ENCODE results near the gene ZNF785. TPM values are rescaled to one million over a fixed set of nuclear protein-coding genes. Genes with fewer than 3 reads are reported as not detected.
"Not testable (repeated sequence)": the region's sequence is repeated elsewhere in the genome, so short reads cannot be mapped to it uniquely, and the experiment has no call there.

Gene ZNF785
- 10 to 100 TPM; 14.8 to 17.1 TPM for total RNA-seq
- 5.9 TPM for polyA plus RNA-seq (ENCODE audit: insufficient read depth, low read depth, low replicate concordance)
- long read RNA-seq, donor 1, transcript ZNF785-201 (3 exons, 3,282 nt) = major isoform, 8 of 8 reads
- long read RNA-seq, donor 1, partial matches to known transcripts = 0 of 8 reads
- long read RNA-seq, donor 1, other reads (novel, unspliced or antisense) = 0 of 8 reads
- long read RNA-seq, donor 2, partial matches to known transcripts = 0 of 1 reads
- long read RNA-seq, donor 2, other reads (novel, unspliced or antisense) = 0 of 1 reads

- DNase-seq = peak; percentile 99
- intact Hi-C loops (cut with DNase I; ENCODE audit: low total_unique reads) = no loop called here
- Histone ChIP-seq H3K4me3 (peak within 1 kb of the TSS; percentile 68 to 91), H3K27me3 (no peaks in the 10 kb centered on the region), H3K4me1 (peaks cover 10% of the 10 kb centered on the region), H3K9me3 (no peaks in the 10 kb centered on the region), H3K27ac (peak within 1 kb of the TSS; percentile 89 to 92), H3K36me3 (ENCODE audit: low read depth, missing control alignments) (no peaks in the 10 kb centered on the region)
- no peak for TF ChIP-seq POLR2A (IDR thresholded peaks at IDR 0.05)
- TF ChIP-seq CTCF (IDR thresholded peaks at IDR 0.05) = peak in 1 of 3 experiments; percentile 52
- WGBS, 2 donors = 0 to 1% methylated on average over 18 to 50 of the region's 50 CpGs
Measured at GRCh38 chr16:30585400-30586191, at the start of gene ZNF785. ZNF785 (minus strand) TSS chr16:30585697; CDS start chr16:30585611, 86 bp downstream.

- H3K9me3 ChIP-seq = no peaks in the 10 kb centered on the region
- no peaks in the 10 kb centered on the region for H3K36me3 ChIP-seq (ENCODE audit: low read depth, missing control alignments)
- WGBS, 2 donors = 65 to 68% methylated on average over 17 of the region's 17 CpGs
- TF ChIP-seq POLR2A (IDR thresholded peaks at IDR 0.05) (no peak), CTCF (IDR thresholded peaks at IDR 0.05) (no peak)
- DNase-seq = no peak
- no peaks in the 10 kb centered on the region for H3K27me3 ChIP-seq
- peaks cover 3% of the 10 kb centered on the region for H3K4me1 ChIP-seq
- intact Hi-C loops (cut with DNase I; ENCODE audit: low total_unique reads) = no loop called here
- peak overlapping the region; percentile 82 to 89 for H3K27ac ChIP-seq
- peak overlapping the region; percentile 56 to 81 for H3K4me3 ChIP-seq
Measured at GRCh38 chr16:30633526-30633925, 48.0 kb upstream of the ZNF785 start.

- H3K36me3 ChIP-seq (ENCODE audit: low read depth, missing control alignments); H3K4me1 ChIP-seq; H3K9me3 ChIP-seq; intact Hi-C loops (cut with DNase I; ENCODE audit: low total_unique reads); DNase-seq; H3K4me3 ChIP-seq; H3K27ac ChIP-seq; H3K27me3 ChIP-seq: not testable (repeated sequence)
- 95 to 98% methylated on average over 7 of the region's 7 CpGs for WGBS, 2 donors
Measured at GRCh38 chr16:30632454-30632853, 47.0 kb upstream of the ZNF785 start.

- H3K27me3 ChIP-seq = no peaks in the 10 kb centered on the region
- no peak overlapping the region for H3K27ac ChIP-seq
- H3K4me1 ChIP-seq = peaks cover 3% of the 10 kb centered on the region
- peak overlapping the region in 1 of 2 donors; percentile 39 for H3K4me3 ChIP-seq
- no peaks in the 10 kb centered on the region for H3K36me3 ChIP-seq (ENCODE audit: low read depth, missing control alignments)
- DNase-seq = peak; percentile 91
- H3K9me3 ChIP-seq = no peaks in the 10 kb centered on the region
- 34 to 35% methylated on average over 18 of the region's 18 CpGs for WGBS, 2 donors
- TF ChIP-seq CTCF (IDR thresholded peaks at IDR 0.05) (peak; percentile 85 to 89 (median 88)), POLR2A (IDR thresholded peaks at IDR 0.05) (no peak)
- intact Hi-C loops (cut with DNase I; ENCODE audit: low total_unique reads) = no loop called here
Measured at GRCh38 chr16:30628628-30629540, 43.4 kb upstream of the ZNF785 start.

GRCh38 chr16:30626236-30626635 lies 40.7 kb upstream of the ZNF785 start:
- Histone ChIP-seq H3K4me3 (no peak overlapping the region), H3K36me3 (ENCODE audit: low read depth, missing control alignments) (no peaks in the 10 kb centered on the region), H3K27me3 (no peaks in the 10 kb centered on the region), H3K27ac (no peak overlapping the region), H3K9me3 (no peaks in the 10 kb centered on the region), H3K4me1 (no peaks in the 10 kb centered on the region)
- WGBS, 2 donors = 90 to 93% methylated on average over 9 of the region's 9 CpGs
- DNase-seq = no peak
- no peak for TF ChIP-seq POLR2A (IDR thresholded peaks at IDR 0.05)
- no peak for TF ChIP-seq CTCF (IDR thresholded peaks at IDR 0.05)
- intact Hi-C loops (cut with DNase I; ENCODE audit: low total_unique reads) = no loop called here
